DMS114 treated with DMSO at 0.1 percent for 48 hours (cell line): ENCODE results near the gene DPP3.
"Not testable (repeated sequence)": the region's sequence is repeated elsewhere in the genome, so short reads cannot be mapped to it uniquely, and the experiment has no call there.

ENCODE experiments used
- DNase-seq: peaks from one replicate; lab custom pipeline; 2025; ENCODE audit not compliant: unreplicated experiment; lab: John Stamatoyannopoulos, UW

DPP3 gene

DNA sequence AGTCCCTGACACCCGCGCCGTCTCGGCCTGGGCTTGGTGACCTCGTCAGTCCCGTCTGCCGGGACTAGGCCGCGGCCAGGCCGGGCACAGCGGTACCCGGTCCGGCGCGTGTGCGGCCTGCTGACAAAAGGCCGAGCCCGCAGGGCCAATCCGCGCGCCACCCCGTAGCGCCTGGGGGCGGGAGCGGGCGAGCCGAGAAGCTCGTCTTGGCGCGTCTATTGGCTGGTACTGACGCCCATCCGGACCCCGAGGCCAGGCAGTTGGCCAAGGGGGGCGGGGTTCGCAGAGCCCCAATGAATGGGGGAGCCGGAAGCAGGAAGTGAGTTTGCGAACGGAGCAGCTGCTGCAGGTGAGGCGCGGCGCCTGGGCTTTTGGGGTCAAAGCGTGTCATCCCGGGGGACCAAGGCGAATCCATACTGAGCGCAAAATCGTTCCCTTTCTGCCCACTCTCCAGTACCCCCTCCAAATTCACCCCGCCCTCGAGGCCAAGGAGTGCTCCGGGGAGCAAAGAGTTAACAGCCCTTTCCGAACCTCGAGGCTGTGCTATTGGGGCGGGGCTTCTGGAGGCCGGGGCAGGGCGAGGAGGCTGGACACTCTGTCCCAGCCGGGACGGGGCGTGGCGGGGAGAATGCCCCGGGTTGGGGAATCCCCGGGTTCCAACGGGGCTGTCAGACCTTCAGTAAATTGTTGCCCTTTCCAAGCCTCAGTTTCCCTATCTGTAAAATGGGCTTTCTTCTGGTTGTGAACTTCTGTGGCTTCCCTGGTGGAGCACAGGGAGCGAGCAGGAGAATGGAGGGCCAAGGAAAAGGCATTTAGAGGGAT lies at the start of gene DPP3:
Gene DPP3, plus strand, starts transcription at position 318 of the 822 bp plus-strand sequence. CDS start 1,767 bp downstream, outside the sequence.
- peak; percentile 92 for DNase-seq

GRCh38 chr11:66431287-66431686 lies 48.9 kb upstream of the DPP3 start:
- not testable (repeated sequence) for DNase-seq

DNA sequence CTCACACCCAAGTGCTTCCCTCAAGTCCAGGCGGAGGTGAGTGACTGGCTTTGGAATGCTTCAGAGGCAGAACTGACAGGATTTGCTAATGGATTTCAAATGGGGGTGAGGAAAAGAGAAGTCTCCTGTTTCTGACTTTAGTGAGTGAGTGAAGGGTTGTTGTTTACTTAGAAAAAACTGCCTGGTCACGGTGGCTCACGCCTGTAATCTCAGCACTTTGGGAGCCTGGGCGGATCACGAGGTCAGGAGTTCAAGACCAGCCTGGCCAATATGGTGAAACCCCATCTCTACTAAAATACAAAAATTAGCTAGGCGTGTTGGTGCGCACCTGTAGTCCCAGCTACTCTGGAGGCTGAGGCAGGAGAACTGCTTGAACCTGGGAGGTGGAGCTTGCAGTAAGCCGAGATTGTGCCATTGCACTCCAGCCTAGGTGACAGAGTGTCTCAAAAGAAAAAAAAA lies 48.3 kb upstream of the DPP3 start:
- not testable (repeated sequence) for DNase-seq

DNA sequence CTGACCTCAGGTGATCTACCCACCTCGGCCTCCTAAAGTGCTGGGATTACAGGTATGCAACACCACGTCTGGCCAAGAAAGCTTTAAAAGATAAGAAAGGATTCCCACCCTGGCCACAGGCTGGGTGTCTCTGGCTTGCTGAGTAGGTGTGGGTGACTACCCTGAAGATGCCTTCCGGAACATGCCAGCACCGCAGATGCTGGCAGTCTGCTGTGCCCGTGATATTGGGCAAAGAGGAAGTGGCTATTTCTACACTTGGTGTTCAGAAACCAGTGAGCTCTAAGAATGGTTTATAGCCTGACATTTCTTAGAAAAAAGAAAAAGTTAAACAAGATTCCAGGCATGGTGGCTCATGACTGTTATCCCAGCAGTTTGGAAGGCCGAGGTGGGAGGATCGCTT lies 47.6 kb upstream of the DPP3 start:
- DNase-seq = no peak

- no peak for DNase-seq
These were observed 42.2 kb upstream of the DPP3 start for GRCh38 chr11:66437979-66438503.

GRCh38 chr11:66438504-66439466 lies 41.4 kb upstream of the DPP3 start, which contains the start of gene MRPL11:
MRPL11 (minus strand) TSS chr11:66438848; CDS start chr11:66438754, 94 bp downstream.
- peak; percentile 95 for DNase-seq

GRCh38 chr11:66440101-66440939 lies 39.9 kb upstream of the DPP3 start:
- DNase-seq = not testable (repeated sequence)

DNA sequence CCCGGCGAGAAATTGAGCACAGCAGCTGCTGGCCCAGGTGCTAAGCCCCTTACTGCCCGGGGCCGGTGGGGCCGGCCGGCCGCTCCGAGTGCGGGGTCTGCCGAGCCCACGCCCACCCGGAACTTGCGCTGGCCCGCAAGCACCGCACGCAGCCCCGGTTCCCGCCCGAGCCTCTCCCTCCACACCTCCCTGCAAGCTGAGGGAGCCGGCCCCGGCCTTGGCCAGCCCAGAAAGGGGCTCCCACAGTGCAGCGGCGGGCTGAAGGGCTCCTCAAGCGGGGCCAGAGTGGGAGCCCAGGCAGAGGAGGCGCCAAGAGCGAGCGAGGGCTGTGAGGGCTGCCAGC lies 39.3 kb upstream of the DPP3 start:
- DNase-seq = not testable (repeated sequence)

DNA sequence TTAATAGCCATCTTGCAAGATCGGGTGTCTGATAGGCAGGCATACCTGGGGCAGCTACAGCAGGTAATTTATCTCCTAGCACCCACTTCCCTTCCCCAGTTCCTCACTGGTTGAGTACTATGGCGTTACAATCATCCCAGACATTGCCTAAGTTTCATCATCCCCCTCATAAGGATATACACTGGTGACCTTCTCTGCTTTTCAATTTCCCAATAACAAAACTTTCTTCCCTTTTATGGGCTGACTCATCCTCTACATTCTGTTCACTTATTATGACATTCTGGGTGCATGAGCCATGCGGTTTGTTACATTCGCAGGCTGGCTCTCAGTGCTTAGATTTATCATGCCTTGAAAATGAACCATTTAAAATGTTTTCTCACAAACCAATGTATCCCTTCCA lies 36.6 kb upstream of the DPP3 start:
- no peak for DNase-seq

- no peak for DNase-seq
These were observed 33.2 kb upstream of the DPP3 start for GRCh38 chr11:66447012-66447411.

DNA sequence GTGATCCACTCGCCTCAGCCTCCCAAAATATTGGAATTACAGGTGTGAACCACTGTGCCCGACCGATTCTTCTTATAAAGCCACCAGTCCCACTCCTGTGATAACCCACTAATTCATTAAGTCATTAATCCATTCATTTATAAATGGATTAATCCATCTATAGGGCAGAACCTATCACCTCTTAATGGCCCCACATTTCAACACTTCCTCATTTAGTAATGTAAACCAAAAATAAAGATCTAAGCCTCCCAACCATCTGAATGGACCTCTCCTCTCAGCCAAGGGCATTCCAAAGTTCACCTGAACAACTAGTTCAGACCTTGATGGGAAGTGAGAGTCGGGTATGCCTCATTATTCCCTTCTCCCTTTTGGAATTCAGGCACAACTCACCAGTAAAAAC lies 31.7 kb upstream of the DPP3 start:
- DNase-seq = no peak

GRCh38 chr11:66450560-66450959 lies 29.7 kb upstream of the DPP3 start:
- no peak for DNase-seq

DNA sequence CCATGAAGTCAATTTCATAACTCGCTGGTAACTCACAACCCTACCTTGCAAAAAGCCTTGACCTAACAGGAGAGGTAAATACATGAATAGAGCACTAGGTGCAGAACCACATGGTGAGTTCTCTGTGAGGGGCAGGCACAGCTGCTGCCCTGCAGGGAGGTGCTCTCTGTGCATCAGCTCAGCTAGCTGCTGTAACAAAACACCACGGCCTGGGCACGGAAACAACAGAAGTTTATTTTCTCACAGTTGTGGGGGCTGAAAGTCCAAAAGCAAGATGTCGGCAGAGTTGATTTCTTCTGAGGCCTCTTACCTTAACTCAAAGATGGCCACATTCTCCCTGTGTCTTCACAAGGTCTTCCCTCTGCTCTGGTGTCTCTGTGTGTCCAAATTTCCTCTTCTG lies 28.6 kb upstream of the DPP3 start:
- DNase-seq = no peak

- no peak for DNase-seq
These were observed 26.0 kb upstream of the DPP3 start for GRCh38 chr11:66454247-66454646.

- DNase-seq = no peak
These were observed 25.4 kb upstream of the DPP3 start for GRCh38 chr11:66454828-66455227.

DNA sequence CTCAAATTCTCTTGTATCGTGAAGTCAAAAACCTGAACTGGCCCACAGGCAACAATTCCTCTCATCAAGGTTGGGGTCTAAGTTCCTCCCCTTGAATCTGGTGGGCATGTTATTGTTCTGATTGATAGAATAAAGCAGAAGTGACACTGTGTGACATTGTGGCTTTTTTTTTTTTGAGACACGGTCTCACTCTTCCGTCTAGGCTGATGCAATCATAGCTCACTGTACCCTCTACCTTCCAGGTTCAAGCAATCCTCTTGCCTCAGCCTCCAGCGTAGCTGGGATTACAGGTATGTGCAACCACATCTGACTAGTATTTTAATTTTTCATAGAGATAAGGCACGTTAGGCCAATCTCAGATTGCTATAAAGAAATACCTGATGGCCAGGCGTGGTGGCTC lies 22.4 kb upstream of the DPP3 start:
- no peak for DNase-seq

DNA sequence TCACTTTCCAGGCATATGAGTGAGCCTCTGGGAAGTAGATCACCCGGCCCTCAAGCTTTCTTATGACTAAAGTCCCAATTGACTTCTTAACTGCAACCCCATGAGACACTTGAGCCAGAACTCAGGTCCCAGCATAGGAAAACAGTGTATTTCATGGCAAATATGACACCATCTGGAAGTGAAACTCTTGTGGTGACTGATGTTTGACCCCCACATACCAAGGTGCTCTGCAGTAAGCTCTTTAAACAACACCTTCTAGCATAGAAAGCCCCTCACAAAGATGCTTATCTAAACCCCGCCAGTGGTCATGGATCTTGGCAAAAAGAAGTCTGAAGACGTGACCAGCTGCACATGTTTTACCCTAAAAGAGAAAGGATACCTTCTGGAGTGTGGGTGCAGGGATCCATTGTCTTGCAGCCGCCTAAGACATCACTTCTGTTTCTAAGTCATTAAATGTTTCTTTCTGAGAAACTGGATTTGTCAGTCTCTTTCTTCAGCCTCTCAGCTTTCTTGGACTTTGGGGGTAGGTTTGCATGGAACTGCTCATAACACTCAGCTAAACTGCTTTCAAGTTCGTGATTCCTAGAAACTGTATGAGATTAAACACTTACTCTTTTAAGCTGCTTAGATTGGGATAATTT lies 21.0 kb upstream of the DPP3 start:
- no peak for DNase-seq

DNA sequence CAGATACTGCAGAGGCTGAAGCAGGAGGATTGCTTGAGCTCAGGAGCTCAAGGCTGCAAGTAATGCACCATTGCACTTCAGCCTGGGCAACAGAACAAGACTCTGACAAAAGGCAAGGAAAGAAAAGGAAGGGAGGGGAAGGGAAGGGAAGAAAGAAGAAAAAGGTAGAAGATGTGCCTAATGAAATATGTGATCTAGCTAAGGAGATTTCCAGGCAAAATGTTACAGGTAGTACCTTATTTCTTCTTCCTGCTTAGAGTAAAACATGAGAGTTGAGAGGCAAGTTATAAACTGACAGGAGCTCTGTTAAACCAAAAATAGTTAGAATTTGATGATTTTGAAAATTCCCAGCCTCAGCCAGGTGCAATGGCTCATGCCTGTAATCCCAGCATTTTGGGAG lies 18.2 kb upstream of the DPP3 start:
- DNase-seq = no peak

GRCh38 chr11:66462911-66463310 lies 17.3 kb upstream of the DPP3 start:
- no peak for DNase-seq

DNA sequence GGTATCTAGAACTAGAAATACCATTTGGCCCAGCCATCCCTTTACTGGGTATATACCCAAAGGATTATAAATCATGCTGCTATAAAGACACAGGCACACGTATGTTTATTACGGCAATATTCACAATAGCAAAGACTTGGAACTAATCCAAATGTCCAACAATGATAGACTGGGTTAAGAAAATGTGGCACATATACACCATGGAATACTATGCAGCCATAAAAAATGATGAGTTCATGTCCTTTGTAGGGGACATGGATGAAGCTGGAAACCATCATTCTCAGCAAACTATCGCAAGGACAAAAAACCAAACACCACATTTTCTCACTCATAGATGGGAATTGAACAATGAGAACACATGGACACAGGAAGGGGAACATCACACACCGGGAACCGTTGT lies 16.1 kb upstream of the DPP3 start:
- DNase-seq = not testable (repeated sequence)
